ENCODE measurements around the gene CPLX1.

The CPLX1 gene

DNA sequence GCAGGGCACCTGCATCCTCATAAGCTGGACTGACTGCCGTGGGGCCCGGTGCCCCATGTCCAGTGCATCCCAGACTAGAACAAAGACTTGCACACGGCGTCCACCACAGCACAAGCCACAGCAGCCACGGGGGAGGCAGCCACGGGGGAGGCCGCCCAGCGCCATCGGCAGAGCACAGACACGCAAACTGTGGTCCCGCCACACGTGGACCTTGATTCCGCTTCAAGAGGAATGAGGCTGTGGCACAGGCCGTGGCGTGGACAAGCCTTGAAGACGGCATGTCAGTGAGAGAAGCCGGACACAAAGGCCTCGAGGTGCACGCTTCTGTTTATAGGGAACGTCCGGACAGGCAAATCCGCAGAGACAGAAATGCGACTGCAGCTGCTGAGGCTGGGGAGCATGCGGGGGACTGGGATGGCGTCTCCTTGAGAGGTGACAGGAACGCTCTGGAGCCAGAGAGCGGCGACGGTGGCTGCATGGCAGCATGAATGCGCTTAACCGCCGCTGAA lies 10.1 kb upstream of the CPLX1 start:
- Histone ChIP-seq H3K4me3 (ENCODE audit: low read length) (no peak overlapping the region), H3K4me1 (ENCODE audit: control insufficient read depth, insufficient read depth, low read length) (peaks cover 6% of the 10 kb centered on the region), H3K9ac (ENCODE audit: low read length) (no peak overlapping the region), H3K9me3 (ENCODE audit: control insufficient read depth, low read length) (no peaks in the 10 kb centered on the region), H3K36me3 (ENCODE audit: control insufficient read depth, insufficient read depth, low read length) (no peaks in the 10 kb centered on the region), H3K27me3 (ENCODE audit: control insufficient read depth, insufficient read depth, low read length) (peaks cover 15% of the 10 kb centered on the region)

DNA sequence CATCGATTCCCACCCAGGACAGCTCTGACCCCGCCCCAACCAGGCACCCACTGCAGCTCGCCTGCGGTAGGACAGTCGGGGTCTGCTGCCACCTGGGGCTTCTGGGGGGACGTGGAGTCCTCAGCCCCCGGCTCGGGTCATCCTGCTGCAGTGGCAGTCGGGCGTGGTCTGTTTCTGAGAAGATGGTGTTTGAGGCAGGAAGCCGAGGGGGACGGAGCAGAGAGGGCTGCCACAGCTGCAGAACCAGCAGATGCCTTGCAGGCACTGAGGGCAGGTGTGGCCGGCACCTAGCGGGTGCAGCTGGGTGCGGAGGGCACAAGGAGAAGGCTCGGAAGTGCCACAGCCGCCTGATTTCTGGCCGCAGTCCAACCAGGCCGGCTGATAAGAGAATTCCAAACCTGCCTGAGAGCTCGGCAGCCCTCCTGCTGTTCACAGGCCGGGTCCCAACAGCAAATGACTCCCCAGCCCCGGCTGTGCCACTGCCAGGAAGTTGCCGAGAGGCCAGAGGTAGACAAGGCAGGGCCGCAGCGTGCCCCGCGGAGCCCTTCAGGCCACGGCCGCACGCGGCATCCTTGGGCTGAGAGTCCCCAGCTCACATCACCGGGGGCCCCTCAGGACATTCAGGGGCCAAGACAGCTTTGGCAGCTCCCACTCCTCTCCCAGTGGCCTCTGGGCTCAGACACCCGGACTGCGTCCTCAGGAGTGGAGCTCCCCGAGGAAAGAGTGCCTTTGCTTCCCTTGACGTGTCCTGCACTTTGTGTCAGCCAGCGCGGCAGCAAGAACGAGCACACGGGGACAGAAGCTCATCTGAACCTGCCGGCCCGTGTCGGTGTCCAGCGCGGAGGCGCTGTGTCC lies 9.4 kb upstream of the CPLX1 start:
- H3K27me3 ChIP-seq (ENCODE audit: control insufficient read depth, insufficient read depth, low read length), result peaks cover 19% of the 10 kb centered on the region
- no peak overlapping the region for H3K9ac ChIP-seq (ENCODE audit: low read length)
- H3K4me1 ChIP-seq (ENCODE audit: control insufficient read depth, insufficient read depth, low read length), result peaks cover 6% of the 10 kb centered on the region
- no peak overlapping the region for H3K4me3 ChIP-seq (ENCODE audit: low read length)
- no peaks in the 10 kb centered on the region for H3K9me3 ChIP-seq (ENCODE audit: control insufficient read depth, low read length)
- H3K36me3 ChIP-seq (ENCODE audit: control insufficient read depth, insufficient read depth, low read length), result no peaks in the 10 kb centered on the region

- H3K9me3 ChIP-seq (ENCODE audit: control insufficient read depth, low read length), result no peaks in the 10 kb centered on the region
- no peaks in the 10 kb centered on the region for H3K36me3 ChIP-seq (ENCODE audit: control insufficient read depth, insufficient read depth, low read length)
These were observed 8.6 kb upstream of the CPLX1 start for GRCh38 chr4:834368-835147.

DNA sequence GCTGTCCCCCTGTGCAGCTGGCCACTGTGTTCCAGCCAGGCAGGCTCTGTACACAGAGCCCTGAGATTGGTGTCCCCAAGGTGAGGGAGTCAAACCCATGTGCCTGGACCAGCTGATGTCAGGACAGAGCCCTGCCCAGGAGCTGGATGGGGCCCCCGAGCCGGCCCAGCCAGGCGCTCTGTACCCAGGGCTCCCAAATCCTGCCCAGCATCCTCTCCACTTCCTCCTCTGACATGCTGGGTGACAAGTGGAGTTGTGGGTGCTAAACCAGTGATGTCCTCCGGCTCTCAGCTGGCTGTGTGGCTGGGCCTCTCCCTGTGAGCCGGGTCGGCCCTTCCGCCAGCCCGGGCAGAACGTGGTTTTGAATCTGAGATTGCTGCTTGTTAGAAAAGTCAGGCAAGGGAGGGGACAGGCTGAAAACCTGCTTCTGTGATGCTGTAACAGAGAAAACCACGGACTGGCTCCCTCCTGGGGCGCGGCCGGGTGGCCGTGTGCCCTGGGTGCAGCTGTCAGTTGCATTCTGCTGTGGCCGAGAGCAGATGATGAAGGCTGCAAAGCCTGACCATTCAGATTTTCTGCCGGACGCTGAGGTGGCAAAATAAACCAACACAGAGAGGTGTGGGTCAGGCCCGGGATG lies 7.9 kb upstream of the CPLX1 start:
- H3K9ac ChIP-seq (ENCODE audit: low read length), result no peak overlapping the region

More at GRCh38 chr4:834368-835147, 8.6 kb upstream of the CPLX1 start:
- no peak overlapping the region for H3K4me3 ChIP-seq (ENCODE audit: low read length)
- H3K27me3 ChIP-seq (ENCODE audit: control insufficient read depth, insufficient read depth, low read length), result peaks cover 22% of the 10 kb centered on the region
- peaks cover 6% of the 10 kb centered on the region for H3K4me1 ChIP-seq (ENCODE audit: control insufficient read depth, insufficient read depth, low read length)
- H3K9ac ChIP-seq (ENCODE audit: low read length), result no peak overlapping the region

GRCh38 chr4:833156-833555 lies 7.2 kb upstream of the CPLX1 start:
- Histone ChIP-seq H3K9me3 (ENCODE audit: control insufficient read depth, low read length) (no peaks in the 10 kb centered on the region), H3K4me1 (ENCODE audit: control insufficient read depth, insufficient read depth, low read length) (peaks cover 6% of the 10 kb centered on the region), H3K4me3 (ENCODE audit: low read length) (no peak overlapping the region), H3K36me3 (ENCODE audit: control insufficient read depth, insufficient read depth, low read length) (no peaks in the 10 kb centered on the region), H3K9ac (ENCODE audit: low read length) (no peak overlapping the region), H3K27me3 (ENCODE audit: control insufficient read depth, insufficient read depth, low read length) (peaks cover 36% of the 10 kb centered on the region)

More for the DNA sequence above, 7.9 kb upstream of the CPLX1 start:
- Histone ChIP-seq H3K9me3 (ENCODE audit: control insufficient read depth, low read length) (no peaks in the 10 kb centered on the region), H3K4me3 (ENCODE audit: low read length) (no peak overlapping the region), H3K4me1 (ENCODE audit: control insufficient read depth, insufficient read depth, low read length) (peaks cover 6% of the 10 kb centered on the region), H3K27me3 (ENCODE audit: control insufficient read depth, insufficient read depth, low read length) (peaks cover 29% of the 10 kb centered on the region), H3K36me3 (ENCODE audit: control insufficient read depth, insufficient read depth, low read length) (no peaks in the 10 kb centered on the region)

DNA sequence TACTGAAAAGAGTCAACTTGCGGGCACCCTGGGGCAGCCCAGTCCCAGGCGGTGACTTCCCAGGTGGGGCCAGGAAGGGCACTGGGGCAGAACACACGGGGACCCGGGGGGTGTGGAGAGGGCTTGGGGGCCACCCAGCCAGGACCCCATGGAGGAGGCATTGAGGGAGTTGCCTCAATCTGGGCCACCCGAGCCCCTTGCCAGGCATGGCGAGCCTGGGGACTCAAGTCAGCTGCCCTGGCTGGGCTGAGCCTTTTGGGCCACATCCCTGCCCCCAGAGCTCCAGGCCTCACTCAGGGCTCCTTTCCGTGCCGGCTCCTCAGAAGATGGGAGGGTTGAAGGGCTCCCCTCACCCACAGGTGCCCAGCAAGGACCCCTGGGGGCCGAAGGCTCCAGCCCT lies 6.6 kb upstream of the CPLX1 start:
- H3K4me1 ChIP-seq (ENCODE audit: control insufficient read depth, insufficient read depth, low read length), result peaks cover 6% of the 10 kb centered on the region
- no peaks in the 10 kb centered on the region for H3K36me3 ChIP-seq (ENCODE audit: control insufficient read depth, insufficient read depth, low read length)
- no peak overlapping the region for H3K9ac ChIP-seq (ENCODE audit: low read length)
- H3K27me3 ChIP-seq (ENCODE audit: control insufficient read depth, insufficient read depth, low read length), result peaks cover 42% of the 10 kb centered on the region
- H3K4me3 ChIP-seq (ENCODE audit: low read length), result no peak overlapping the region
- H3K9me3 ChIP-seq (ENCODE audit: control insufficient read depth, low read length), result no peaks in the 10 kb centered on the region

GRCh38 chr4:832108-832507 lies 6.2 kb upstream of the CPLX1 start:
- Histone ChIP-seq H3K27me3 (ENCODE audit: control insufficient read depth, insufficient read depth, low read length) (peaks cover 46% of the 10 kb centered on the region), H3K9me3 (ENCODE audit: control insufficient read depth, low read length) (no peaks in the 10 kb centered on the region), H3K4me3 (ENCODE audit: low read length) (no peak overlapping the region), H3K36me3 (ENCODE audit: control insufficient read depth, insufficient read depth, low read length) (no peaks in the 10 kb centered on the region), H3K9ac (ENCODE audit: low read length) (no peak overlapping the region), H3K4me1 (ENCODE audit: control insufficient read depth, insufficient read depth, low read length) (peaks cover 6% of the 10 kb centered on the region)

GRCh38 chr4:831483-831805 lies 5.5 kb upstream of the CPLX1 start:
- H3K36me3 ChIP-seq (ENCODE audit: control insufficient read depth, insufficient read depth, low read length), result no peaks in the 10 kb centered on the region
- H3K27me3 ChIP-seq (ENCODE audit: control insufficient read depth, insufficient read depth, low read length), result peaks cover 49% of the 10 kb centered on the region
- H3K4me3 ChIP-seq (ENCODE audit: low read length), result no peak overlapping the region
- H3K9ac ChIP-seq (ENCODE audit: low read length), result no peak overlapping the region
- peaks cover 6% of the 10 kb centered on the region for H3K4me1 ChIP-seq (ENCODE audit: control insufficient read depth, insufficient read depth, low read length)
- H3K9me3 ChIP-seq (ENCODE audit: control insufficient read depth, low read length), result no peaks in the 10 kb centered on the region

DNA sequence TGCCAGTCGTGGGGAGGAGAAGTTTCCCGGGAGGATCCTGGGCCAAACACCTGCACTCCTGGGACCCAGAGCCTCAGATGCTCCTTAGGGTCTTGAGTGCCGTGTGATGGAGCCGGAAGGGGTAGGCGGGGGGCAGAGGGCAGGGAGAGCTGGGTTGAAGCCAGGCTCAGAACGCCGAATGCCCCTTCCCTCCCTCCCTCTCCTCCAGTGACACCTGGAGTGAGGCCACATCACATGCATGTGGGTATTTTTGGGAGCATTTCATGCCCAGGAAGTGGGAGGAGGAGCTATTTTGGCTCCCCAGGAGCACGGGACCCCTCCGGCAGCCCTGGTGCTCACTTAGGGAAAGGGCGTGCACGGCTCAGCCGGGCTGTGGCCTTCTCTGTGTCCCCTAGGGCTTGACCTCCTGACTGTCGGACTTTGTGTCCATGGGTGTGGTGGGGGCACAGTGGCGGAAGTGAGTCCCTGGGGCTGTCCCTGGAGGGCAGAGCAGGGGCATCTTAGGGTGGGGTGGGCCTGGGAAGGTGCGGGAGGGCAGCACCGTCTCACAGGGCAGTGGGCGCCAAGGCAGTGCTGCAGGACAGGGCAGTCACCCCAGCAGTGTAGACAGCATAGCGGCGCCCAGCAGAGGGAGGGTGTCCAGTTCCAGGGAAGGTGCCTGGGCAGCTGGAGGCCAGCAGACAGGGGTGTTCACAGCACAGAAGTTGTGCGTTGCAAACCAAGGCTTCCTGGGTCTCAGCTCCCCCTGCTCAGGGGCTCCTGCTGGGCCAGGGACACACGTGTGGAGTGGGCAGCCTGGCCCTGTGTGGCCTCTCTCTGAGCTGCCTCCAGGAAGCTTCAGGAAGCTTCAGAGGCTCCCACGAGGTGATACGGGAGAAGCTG lies 4.9 kb upstream of the CPLX1 start:
- Histone ChIP-seq H3K36me3 (ENCODE audit: control insufficient read depth, insufficient read depth, low read length) (no peaks in the 10 kb centered on the region), H3K4me3 (ENCODE audit: low read length) (no peak overlapping the region), H3K9me3 (ENCODE audit: control insufficient read depth, low read length) (no peaks in the 10 kb centered on the region), H3K9ac (ENCODE audit: low read length) (no peak overlapping the region), H3K27me3 (ENCODE audit: control insufficient read depth, insufficient read depth, low read length) (peaks cover 49% of the 10 kb centered on the region), H3K4me1 (ENCODE audit: control insufficient read depth, insufficient read depth, low read length) (peaks cover 6% of the 10 kb centered on the region)

DNA sequence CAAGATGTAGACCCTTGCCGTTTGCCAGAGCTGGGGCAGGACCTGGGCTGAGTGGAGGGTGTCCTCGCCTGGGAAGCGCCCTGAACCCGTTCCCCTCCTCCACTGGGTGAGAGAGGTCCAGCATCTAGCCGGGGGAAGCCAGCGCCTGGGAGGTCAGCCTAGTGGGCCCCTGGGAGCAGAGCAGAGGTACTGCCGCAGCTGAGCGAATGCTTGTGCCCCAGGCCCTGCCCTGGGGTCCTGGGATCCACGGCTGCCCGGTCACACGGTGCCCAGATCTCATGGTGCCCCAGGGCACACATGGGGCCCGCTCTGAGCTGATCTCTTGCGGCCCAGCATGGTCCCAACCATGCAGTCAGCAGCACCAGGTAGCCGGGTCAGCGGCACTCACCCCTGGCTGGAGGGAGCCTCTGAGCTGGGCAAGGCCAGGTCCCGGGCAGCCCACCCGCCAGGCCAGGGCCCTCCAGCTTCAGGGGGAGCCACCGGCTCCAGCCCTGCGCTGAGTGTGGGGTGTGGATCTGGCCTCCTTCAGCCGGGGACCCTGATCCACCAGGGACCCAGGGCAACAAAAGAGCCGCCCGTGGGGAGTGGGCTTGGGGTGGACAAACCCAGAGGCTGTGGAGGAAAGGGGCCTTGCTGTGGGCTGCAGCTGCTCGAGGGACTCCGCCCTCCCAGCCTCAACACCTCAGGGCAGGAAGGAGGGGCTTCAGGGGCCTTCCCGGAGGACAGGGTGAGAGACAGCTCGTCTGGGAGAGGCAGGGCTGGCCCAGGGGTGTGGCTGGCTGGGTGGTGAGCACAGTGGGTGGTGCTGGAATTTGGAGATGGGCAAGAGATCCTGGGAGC lies 4.1 kb upstream of the CPLX1 start:
- peaks cover 56% of the 10 kb centered on the region for H3K27me3 ChIP-seq (ENCODE audit: control insufficient read depth, insufficient read depth, low read length)
- H3K36me3 ChIP-seq (ENCODE audit: control insufficient read depth, insufficient read depth, low read length), result no peaks in the 10 kb centered on the region
- no peaks in the 10 kb centered on the region for H3K9me3 ChIP-seq (ENCODE audit: control insufficient read depth, low read length)
- no peak overlapping the region for H3K9ac ChIP-seq (ENCODE audit: low read length)
- H3K4me3 ChIP-seq (ENCODE audit: low read length), result no peak overlapping the region
- peaks cover under 1% of the 10 kb centered on the region for H3K4me1 ChIP-seq (ENCODE audit: control insufficient read depth, insufficient read depth, low read length)

DNA sequence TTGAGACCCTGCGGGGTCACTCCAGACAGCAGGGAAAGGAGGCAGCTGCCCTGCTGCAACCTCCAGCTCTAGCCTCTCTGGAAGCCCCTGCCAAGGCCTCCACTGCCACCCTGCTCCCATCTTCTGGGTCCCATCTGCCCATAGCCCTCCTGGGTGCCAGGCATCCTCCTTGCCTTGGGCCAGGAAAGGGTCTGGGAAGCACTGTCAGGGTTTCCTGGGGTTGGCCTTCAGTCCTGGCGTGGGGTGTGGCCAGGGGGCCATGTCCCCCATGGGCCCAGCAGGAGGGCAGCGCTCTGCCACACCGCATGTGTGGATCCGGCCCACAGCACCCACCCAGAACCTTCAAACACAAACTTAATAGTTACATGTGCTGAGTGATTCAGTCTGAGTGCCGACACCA lies 3.4 kb upstream of the CPLX1 start:
- H3K9ac ChIP-seq (ENCODE audit: low read length), result no peak overlapping the region
- H3K27me3 ChIP-seq (ENCODE audit: control insufficient read depth, insufficient read depth, low read length), result peaks cover 63% of the 10 kb centered on the region
- H3K36me3 ChIP-seq (ENCODE audit: control insufficient read depth, insufficient read depth, low read length), result no peaks in the 10 kb centered on the region
- H3K4me3 ChIP-seq (ENCODE audit: low read length), result no peak overlapping the region
- no peaks in the 10 kb centered on the region for H3K4me1 ChIP-seq (ENCODE audit: control insufficient read depth, insufficient read depth, low read length)
- no peaks in the 10 kb centered on the region for H3K9me3 ChIP-seq (ENCODE audit: control insufficient read depth, low read length)

Measured in mucosa of stomach (tissue), 1 donor.